Fibroblast of the aortic adventitia (primary cell): ENCODE data around the gene FGF12. TPM values are rescaled to one million over a fixed set of nuclear protein-coding genes. Genes with fewer than 3 reads are reported as not detected.

ENCODE experiments used
- DNase-seq: peaks from one replicate; pipeline ENCODE4 v3.0.0-alpha.2; 2010; ENCODE audit warnings: low read depth
- H3K4me3 ChIP-seq: 2 replicates; pipeline ENCODE4 v1.5.1; 2011; ENCODE audit warnings: low read depth, mild to moderate bottlenecking, control low read depth, low read length, moderate library complexity
- total RNA-seq: library from RNA; depleted of rRNA; stranded (reverse); fragments of >200 nt; gene quantifications from 2 replicates; pipeline ENCODE4 v1.2.3, GENCODE V29; 2012; ENCODE audit warnings: low replicate concordance
- TF ChIP-seq, protein P1 (sequence below): IDR thresholded peaks from 2 replicates; pipeline ENCODE4 v1.5.1; 2011; ENCODE audit warnings: mild to moderate bottlenecking, low read length, control low read depth, inconsistent platforms; ENCODE audit not compliant: insufficient read depth

The FGF12 gene
- total RNA-seq, 1 donor, result 0.36 TPM

DNA sequence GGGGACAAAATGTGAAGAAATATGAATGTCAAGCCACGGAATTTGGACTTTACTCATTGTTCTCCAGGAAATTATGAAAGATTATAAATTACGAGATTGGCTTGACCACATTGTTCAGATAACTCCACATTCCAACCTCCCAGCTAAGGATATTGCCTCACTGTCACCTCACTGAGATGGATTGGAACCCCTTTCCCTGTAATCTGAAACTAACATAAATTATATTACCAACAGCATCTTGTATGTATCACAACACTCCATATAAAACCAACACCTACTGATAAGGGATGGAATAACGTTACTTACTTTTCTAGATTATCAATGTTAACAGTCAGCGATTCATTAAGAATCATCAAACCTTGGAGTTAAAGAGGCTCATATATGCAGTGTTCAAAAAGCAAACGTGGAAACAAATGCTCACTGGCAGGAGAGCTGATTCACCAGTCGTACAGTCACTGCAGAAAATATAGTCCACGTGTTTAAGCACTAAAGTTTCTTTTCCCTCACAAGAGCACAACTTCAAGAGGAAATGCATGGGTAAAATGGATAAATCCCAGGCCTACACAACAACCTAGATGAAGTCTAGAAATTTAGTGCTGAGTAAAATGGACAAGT is 451.5 kb downstream of the FGF12 start:
- H3K4me3 ChIP-seq, result no peak overlapping the region
- DNase-seq, result peak; percentile 55
- TF ChIP-seq, protein P1, sequence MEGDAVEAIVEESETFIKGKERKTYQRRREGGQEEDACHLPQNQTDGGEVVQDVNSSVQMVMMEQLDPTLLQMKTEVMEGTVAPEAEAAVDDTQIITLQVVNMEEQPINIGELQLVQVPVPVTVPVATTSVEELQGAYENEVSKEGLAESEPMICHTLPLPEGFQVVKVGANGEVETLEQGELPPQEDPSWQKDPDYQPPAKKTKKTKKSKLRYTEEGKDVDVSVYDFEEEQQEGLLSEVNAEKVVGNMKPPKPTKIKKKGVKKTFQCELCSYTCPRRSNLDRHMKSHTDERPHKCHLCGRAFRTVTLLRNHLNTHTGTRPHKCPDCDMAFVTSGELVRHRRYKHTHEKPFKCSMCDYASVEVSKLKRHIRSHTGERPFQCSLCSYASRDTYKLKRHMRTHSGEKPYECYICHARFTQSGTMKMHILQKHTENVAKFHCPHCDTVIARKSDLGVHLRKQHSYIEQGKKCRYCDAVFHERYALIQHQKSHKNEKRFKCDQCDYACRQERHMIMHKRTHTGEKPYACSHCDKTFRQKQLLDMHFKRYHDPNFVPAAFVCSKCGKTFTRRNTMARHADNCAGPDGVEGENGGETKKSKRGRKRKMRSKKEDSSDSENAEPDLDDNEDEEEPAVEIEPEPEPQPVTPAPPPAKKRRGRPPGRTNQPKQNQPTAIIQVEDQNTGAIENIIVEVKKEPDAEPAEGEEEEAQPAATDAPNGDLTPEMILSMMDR, result no peak

GRCh38 chr3:192273697-192274010 is 453.7 kb downstream of the FGF12 start:
- no peak for DNase-seq
- TF ChIP-seq, protein P1, result no peak

GRCh38 chr3:192273001-192273696 is 454.2 kb downstream of the FGF12 start:
- DNase-seq, result no peak
- TF ChIP-seq, protein P1, result no peak
- H3K4me3 ChIP-seq, result no peak overlapping the region

More at GRCh38 chr3:192273697-192274010, 453.7 kb downstream of the FGF12 start:
- no peak overlapping the region for H3K4me3 ChIP-seq

GRCh38 chr3:192262001-192262400 is 465.3 kb downstream of the FGF12 start:
- TF ChIP-seq, protein P1, result no peak
- DNase-seq, result no peak
- H3K4me3 ChIP-seq, result no peak overlapping the region

GRCh38 chr3:192261135-192261534 is 466.2 kb downstream of the FGF12 start:
- no peak overlapping the region for H3K4me3 ChIP-seq
- TF ChIP-seq, protein P1, result no peak
- DNase-seq, result no peak

- H3K4me3 ChIP-seq, result no peak overlapping the region
- TF ChIP-seq, protein P1, result no peak
- no peak for DNase-seq
Observed at GRCh38 chr3:192260116-192261010, 467.0 kb downstream of the FGF12 start.
